GM23338 (cell line): ENCODE data around the gene TBC1D9B. TPM values are rescaled to one million over a fixed set of nuclear protein-coding genes. Genes with fewer than 3 reads are reported as not detected.

Experiments
- ATAC-seq: fragments of 200-7000 bp; cut with Tn5 transposase; 3 replicates; pipeline ENCODE4 v1.9.1; 2020
- DNase-seq: peaks from one replicate; pipeline ENCODE4 v3.0.0-alpha.2; 2015; ENCODE audit warnings: low spot score
- H2AFZ ChIP-seq: fragments of 200-600 bp; sonication (generic); 2 replicates; pipeline ENCODE4 v1.8.0; 2016; ENCODE audit warnings: antibody characterized with exemption, mild to moderate bottlenecking, moderate library complexity
- H3F3A ChIP-seq: fragments of 200-600 bp; sonication (generic); replicated peaks from 2 replicates; pipeline ENCODE4 v1.8.0; 2017; ENCODE audit warnings: antibody characterized with exemption, mixed run types, low read depth
- H3K27ac ChIP-seq: fragments of 200-600 bp; sonication (generic); 2 replicates; pipeline ENCODE4 v1.6.1; 2016; ENCODE audit warnings: low read depth
- H3K27me3 ChIP-seq: fragments of 200-600 bp; sonication (generic); 2 replicates; pipeline ENCODE4 v1.8.0; 2016; ENCODE audit warnings: mild to moderate bottlenecking, mixed run types, moderate library complexity; ENCODE audit not compliant: insufficient read depth
- H3K36me3 ChIP-seq: fragments of 200-600 bp; sonication (generic); 2 replicates; pipeline ENCODE4 v1.8.0; 2016; ENCODE audit warnings: mild to moderate bottlenecking; ENCODE audit not compliant: insufficient read depth
- H3K4me1 ChIP-seq: fragments of 200-600 bp; sonication (generic); 2 replicates; pipeline ENCODE4 v1.8.0; 2016; ENCODE audit warnings: mild to moderate bottlenecking, moderate library complexity; ENCODE audit not compliant: insufficient read depth
- H3K4me2 ChIP-seq: fragments of 200-600 bp; sonication (generic); 2 replicates; pipeline ENCODE4 v1.7.1; 2017; ENCODE audit warnings: mixed run types
- H3K4me3 ChIP-seq: fragments of 200-600 bp; sonication (generic); 2 replicates; pipeline ENCODE4 v1.6.1; 2016; ENCODE audit warnings: mixed run types
- H3K79me2 ChIP-seq: fragments of 200-600 bp; sonication (generic); replicated peaks from 2 replicates; pipeline ENCODE4 v1.8.0; 2017; ENCODE audit warnings: mild to moderate bottlenecking; ENCODE audit not compliant: insufficient read depth
- H3K9me2 ChIP-seq: fragments of 200-600 bp; sonication (generic); 2 replicates; pipeline ENCODE4 v1.8.0; 2017; ENCODE audit not compliant: insufficient read depth
- H4K20me1 ChIP-seq: fragments of 200-600 bp; sonication (generic); replicated peaks from 2 replicates; pipeline ENCODE4 v1.8.0; 2017; ENCODE audit warnings: mild to moderate bottlenecking; ENCODE audit not compliant: insufficient read depth
- H3K27ac Mint-ChIP-seq: 2 replicates; pipeline ENCODE4 v1.8.0; 2020; ENCODE audit warnings: inconsistent platforms, mild to moderate bottlenecking, moderate library complexity, mixed read lengths
- H3K27me3 Mint-ChIP-seq: 3 replicates; pipeline ENCODE4 v1.8.0; 2022; ENCODE audit warnings: low read depth, mild to moderate bottlenecking, moderate library complexity, mixed read lengths, inconsistent platforms; ENCODE audit not compliant: insufficient read depth, poor library complexity
- H3K36me3 Mint-ChIP-seq: 3 replicates; pipeline ENCODE4 v1.8.0; 2021; ENCODE audit warnings: low read depth, mild to moderate bottlenecking, inconsistent platforms, moderate library complexity, mixed read lengths
- H3K4me1 Mint-ChIP-seq: 3 replicates; pipeline ENCODE4 v1.8.0; 2020; ENCODE audit warnings: mild to moderate bottlenecking, inconsistent platforms, mixed read lengths
- H3K4me3 Mint-ChIP-seq: 3 replicates; pipeline ENCODE4 v1.8.0; 2021; ENCODE audit warnings: moderate library complexity, mild to moderate bottlenecking, inconsistent platforms, mixed read lengths
- H3K9me3 Mint-ChIP-seq: 3 replicates; pipeline ENCODE4 v1.8.0; 2020; ENCODE audit warnings: moderate library complexity, mild to moderate bottlenecking, inconsistent platforms, mixed read lengths
- CREB1 ChIP-seq: fragments of 250-450 bp; sonication (Bioruptor Pico); IDR thresholded peaks from 2 replicates; pipeline ENCODE4 v1.5.0; 2020; ENCODE audit warnings: low read depth, mild to moderate bottlenecking, moderate library complexity
- EZH2 ChIP-seq: fragments of 200-600 bp; sonication (generic); IDR thresholded peaks from one replicate; pipeline ENCODE4 v1.8.0; 2017; ENCODE audit warnings: antibody characterized with exemption, mild to moderate bottlenecking, low read depth; ENCODE audit not compliant: unreplicated experiment
- EZH2phosphoT487 ChIP-seq: fragments of 200-600 bp; sonication (generic); IDR thresholded peaks from one replicate; pipeline ENCODE4 v1.8.1; 2018; ENCODE audit warnings: antibody characterized with exemption; ENCODE audit not compliant: unreplicated experiment
- POLR2AphosphoS5 ChIP-seq: IDR thresholded peaks from 2 replicates; pipeline ENCODE4 v1.6.1; 2016; ENCODE audit warnings: antibody characterized with exemption, low read depth
- STAT1 ChIP-seq: IDR thresholded peaks from one replicate; pipeline ENCODE4 v1.6.1; 2016; ENCODE audit warnings: antibody characterized with exemption; ENCODE audit not compliant: unreplicated experiment
- ZNF114 ChIP-seq: fragments of 250-450 bp; sonication (Bioruptor Pico); IDR thresholded peaks from 2 replicates; pipeline ENCODE4 v1.5.0; 2020; ENCODE audit warnings: mild to moderate bottlenecking, moderate library complexity
- polyA plus RNA-seq: library from polyadenylated mRNA; unstranded; fragments of >200 nt; fragmentation: Nextera tagmentation; extraction: Ambion mirVana; gene quantifications from 2 replicates; pipeline ENCODE4 v1.2.1, GENCODE V29; 2016
- total RNA-seq: library from RNA; depleted of rRNA; stranded (reverse); fragments of >200 nt; shearing (Covaris generic); gene quantifications from 2 replicates; pipeline ENCODE4 v1.2.3, GENCODE V29; 2014
- TF ChIP-seq, protein P1 (sequence below), 2 experiments: fragments of 200-600 bp in 1 of 2; sonication (generic) in 1 of 2; conservative IDR thresholded peaks; 2 replicates each; pipeline versions ENCODE4 v1.5.1 to v1.6.1; 2016 to 2017; ENCODE audit warnings: antibody characterized with exemption in 2 of 2, low read depth in 2 of 2, mild to moderate bottlenecking in 2 of 2, moderate library complexity in 1 of 2
- TF ChIP-seq, protein P2 (sequence below): IDR thresholded peaks from 2 replicates; pipeline ENCODE4 v1.6.1; 2016; ENCODE audit warnings: antibody characterized with exemption
- TF ChIP-seq, protein P3 (sequence below): fragments of 250-450 bp; sonication (Bioruptor Pico); IDR thresholded peaks from 2 replicates; pipeline ENCODE4 v1.5.0; 2020; ENCODE audit warnings: mild to moderate bottlenecking, moderate library complexity

The TBC1D9B gene
- total and polyA plus RNA-seq, 2 experiments from 2014 or later, result 19.0 to 38.0 TPM

DNA sequence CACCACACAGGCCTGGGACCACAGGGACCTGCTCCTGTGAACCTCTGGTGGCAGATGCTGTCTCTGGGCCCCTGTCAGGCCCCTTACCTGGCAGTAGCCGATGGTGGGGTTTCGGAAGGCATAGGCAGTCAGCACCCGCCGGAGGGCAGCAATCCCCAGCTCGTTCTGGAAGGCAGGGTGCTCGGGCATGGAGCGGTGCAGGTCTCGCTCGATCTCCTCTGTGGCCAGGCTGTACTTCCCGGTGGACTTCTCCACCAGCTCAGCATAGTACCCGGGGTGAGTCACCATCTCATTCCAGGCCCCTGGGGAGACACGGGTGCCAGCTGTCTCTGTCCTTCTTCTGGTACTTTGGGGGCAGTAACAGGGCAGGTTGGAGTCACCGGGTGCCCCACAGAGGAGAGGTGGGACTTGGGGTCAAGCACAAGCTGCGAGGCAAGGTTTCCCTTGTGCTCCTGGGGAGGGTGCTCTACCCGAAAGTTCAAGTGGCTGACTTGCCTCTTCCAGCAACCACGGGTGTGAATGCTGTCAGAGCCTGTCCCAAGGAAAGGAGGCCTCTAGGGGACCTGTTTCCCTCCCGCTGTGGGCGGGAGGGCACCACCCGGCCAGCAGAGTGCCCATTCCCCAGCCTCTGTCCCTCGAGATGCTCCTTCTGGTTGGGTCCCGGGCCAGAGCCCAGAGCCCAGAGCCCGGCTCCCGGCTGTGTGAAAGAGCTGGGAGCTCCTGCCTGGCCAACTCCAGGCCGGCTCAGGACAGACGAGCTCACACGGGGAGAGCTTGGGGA is 29.3 kb downstream of the TBC1D9B start:
- no peaks in the 10 kb centered on the region for H3K27me3 ChIP-seq
- H3K27ac ChIP-seq, result no peak overlapping the region
- no peak overlapping the region for H3K4me2 ChIP-seq
- peaks cover 8% of the 10 kb centered on the region; the same call in 1 of the 2 replicates for H3K36me3 ChIP-seq
- no peaks in the 10 kb centered on the region for H4K20me1 ChIP-seq
- H3K9me2 ChIP-seq, result 0 out of 2 replicates have a peak, but pooled peaks cover 2% of the 10 kb centered on the region
- Mint-ChIP-seq H3K36me3 (peaks cover 35% of the 10 kb centered on the region), H3K4me1 (no peaks in the 10 kb centered on the region), H3K27me3 (peaks cover 4% of the 10 kb centered on the region), H3K4me3 (no peak overlapping the region), H3K27ac (no peak overlapping the region), H3K9me3 (peaks cover 17% of the 10 kb centered on the region)
- ATAC-seq (no peak; the same call in 1 of the 3 replicates), DNase-seq (no peak)
- H3K4me1 ChIP-seq, result no peaks in the 10 kb centered on the region
- no peak for TF ChIP-seq POLR2AphosphoS5
- TF ChIP-seq, protein P1, sequence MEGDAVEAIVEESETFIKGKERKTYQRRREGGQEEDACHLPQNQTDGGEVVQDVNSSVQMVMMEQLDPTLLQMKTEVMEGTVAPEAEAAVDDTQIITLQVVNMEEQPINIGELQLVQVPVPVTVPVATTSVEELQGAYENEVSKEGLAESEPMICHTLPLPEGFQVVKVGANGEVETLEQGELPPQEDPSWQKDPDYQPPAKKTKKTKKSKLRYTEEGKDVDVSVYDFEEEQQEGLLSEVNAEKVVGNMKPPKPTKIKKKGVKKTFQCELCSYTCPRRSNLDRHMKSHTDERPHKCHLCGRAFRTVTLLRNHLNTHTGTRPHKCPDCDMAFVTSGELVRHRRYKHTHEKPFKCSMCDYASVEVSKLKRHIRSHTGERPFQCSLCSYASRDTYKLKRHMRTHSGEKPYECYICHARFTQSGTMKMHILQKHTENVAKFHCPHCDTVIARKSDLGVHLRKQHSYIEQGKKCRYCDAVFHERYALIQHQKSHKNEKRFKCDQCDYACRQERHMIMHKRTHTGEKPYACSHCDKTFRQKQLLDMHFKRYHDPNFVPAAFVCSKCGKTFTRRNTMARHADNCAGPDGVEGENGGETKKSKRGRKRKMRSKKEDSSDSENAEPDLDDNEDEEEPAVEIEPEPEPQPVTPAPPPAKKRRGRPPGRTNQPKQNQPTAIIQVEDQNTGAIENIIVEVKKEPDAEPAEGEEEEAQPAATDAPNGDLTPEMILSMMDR (conservative IDR thresholded peaks at IDR 0.05; ENCODE audit: low read depth in 2 of 2), result peak in 1 of 2 experiments; percentile 36; a peak in 1 of 4 replicates
- H3K4me3 ChIP-seq, result no peak overlapping the region
- H2AFZ ChIP-seq, result no peak overlapping the region
- no peaks in the 10 kb centered on the region for H3K79me2 ChIP-seq
- H3F3A ChIP-seq, result no peaks in the 10 kb centered on the region

DNA sequence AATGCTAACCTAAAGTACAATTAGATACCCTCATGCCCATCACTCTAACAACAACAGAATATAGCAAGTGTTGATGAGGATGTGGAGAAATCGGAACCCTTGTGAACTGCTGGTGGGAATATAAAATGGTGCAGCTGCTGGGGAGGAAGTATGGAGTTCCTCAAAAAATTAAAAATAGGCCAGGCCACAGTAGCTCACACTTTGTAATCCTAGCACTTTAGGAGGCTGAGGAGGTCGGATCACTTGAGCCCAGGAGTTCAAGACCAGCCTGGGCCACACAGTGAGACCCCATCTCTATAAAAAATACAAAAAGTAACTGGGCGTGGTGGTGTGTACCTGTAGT is 31.1 kb downstream of the TBC1D9B start:
- no peak overlapping the region for H3K4me2 ChIP-seq
- peaks cover 20% of the 10 kb centered on the region for H3K36me3 Mint-ChIP-seq
- H3K27ac ChIP-seq, result no peak overlapping the region
- H3K9me2 ChIP-seq, result no peaks in the 10 kb centered on the region
- H3K27me3 ChIP-seq, result no peaks in the 10 kb centered on the region
- ATAC-seq, result no peak
- no peak for DNase-seq
- H3K27me3 Mint-ChIP-seq, result peaks cover 4% of the 10 kb centered on the region
- H3K9me3 Mint-ChIP-seq, result peaks cover 3% of the 10 kb centered on the region; the same call in 1 of the 3 replicates
- H3K36me3 ChIP-seq, result no peaks in the 10 kb centered on the region
- no peak overlapping the region for H3K4me3 ChIP-seq
- H3K79me2 ChIP-seq, result no peaks in the 10 kb centered on the region
- H3K27ac Mint-ChIP-seq, result no peak overlapping the region
- H3K4me3 Mint-ChIP-seq, result no peak overlapping the region
- no peaks in the 10 kb centered on the region for H3K4me1 Mint-ChIP-seq
- no peak overlapping the region for H2AFZ ChIP-seq
- no peaks in the 10 kb centered on the region for H3F3A ChIP-seq
- H3K4me1 ChIP-seq, result no peaks in the 10 kb centered on the region
- H4K20me1 ChIP-seq, result no peaks in the 10 kb centered on the region
- no peak for TF ChIP-seq ZNF114
- no peak for TF ChIP-seq STAT1
- TF ChIP-seq, protein P1 (conservative IDR thresholded peaks at IDR 0.05; ENCODE audit: low read depth in 2 of 2), result no peak
- TF ChIP-seq, protein P2, sequence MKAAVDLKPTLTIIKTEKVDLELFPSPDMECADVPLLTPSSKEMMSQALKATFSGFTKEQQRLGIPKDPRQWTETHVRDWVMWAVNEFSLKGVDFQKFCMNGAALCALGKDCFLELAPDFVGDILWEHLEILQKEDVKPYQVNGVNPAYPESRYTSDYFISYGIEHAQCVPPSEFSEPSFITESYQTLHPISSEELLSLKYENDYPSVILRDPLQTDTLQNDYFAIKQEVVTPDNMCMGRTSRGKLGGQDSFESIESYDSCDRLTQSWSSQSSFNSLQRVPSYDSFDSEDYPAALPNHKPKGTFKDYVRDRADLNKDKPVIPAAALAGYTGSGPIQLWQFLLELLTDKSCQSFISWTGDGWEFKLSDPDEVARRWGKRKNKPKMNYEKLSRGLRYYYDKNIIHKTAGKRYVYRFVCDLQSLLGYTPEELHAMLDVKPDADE, result no peak
- TF ChIP-seq EZH2phosphoT487, result no peak
- TF ChIP-seq CREB1 (CRISPR knock-in tag), result no peak
- no peak for TF ChIP-seq POLR2AphosphoS5
- TF ChIP-seq, protein P3, sequence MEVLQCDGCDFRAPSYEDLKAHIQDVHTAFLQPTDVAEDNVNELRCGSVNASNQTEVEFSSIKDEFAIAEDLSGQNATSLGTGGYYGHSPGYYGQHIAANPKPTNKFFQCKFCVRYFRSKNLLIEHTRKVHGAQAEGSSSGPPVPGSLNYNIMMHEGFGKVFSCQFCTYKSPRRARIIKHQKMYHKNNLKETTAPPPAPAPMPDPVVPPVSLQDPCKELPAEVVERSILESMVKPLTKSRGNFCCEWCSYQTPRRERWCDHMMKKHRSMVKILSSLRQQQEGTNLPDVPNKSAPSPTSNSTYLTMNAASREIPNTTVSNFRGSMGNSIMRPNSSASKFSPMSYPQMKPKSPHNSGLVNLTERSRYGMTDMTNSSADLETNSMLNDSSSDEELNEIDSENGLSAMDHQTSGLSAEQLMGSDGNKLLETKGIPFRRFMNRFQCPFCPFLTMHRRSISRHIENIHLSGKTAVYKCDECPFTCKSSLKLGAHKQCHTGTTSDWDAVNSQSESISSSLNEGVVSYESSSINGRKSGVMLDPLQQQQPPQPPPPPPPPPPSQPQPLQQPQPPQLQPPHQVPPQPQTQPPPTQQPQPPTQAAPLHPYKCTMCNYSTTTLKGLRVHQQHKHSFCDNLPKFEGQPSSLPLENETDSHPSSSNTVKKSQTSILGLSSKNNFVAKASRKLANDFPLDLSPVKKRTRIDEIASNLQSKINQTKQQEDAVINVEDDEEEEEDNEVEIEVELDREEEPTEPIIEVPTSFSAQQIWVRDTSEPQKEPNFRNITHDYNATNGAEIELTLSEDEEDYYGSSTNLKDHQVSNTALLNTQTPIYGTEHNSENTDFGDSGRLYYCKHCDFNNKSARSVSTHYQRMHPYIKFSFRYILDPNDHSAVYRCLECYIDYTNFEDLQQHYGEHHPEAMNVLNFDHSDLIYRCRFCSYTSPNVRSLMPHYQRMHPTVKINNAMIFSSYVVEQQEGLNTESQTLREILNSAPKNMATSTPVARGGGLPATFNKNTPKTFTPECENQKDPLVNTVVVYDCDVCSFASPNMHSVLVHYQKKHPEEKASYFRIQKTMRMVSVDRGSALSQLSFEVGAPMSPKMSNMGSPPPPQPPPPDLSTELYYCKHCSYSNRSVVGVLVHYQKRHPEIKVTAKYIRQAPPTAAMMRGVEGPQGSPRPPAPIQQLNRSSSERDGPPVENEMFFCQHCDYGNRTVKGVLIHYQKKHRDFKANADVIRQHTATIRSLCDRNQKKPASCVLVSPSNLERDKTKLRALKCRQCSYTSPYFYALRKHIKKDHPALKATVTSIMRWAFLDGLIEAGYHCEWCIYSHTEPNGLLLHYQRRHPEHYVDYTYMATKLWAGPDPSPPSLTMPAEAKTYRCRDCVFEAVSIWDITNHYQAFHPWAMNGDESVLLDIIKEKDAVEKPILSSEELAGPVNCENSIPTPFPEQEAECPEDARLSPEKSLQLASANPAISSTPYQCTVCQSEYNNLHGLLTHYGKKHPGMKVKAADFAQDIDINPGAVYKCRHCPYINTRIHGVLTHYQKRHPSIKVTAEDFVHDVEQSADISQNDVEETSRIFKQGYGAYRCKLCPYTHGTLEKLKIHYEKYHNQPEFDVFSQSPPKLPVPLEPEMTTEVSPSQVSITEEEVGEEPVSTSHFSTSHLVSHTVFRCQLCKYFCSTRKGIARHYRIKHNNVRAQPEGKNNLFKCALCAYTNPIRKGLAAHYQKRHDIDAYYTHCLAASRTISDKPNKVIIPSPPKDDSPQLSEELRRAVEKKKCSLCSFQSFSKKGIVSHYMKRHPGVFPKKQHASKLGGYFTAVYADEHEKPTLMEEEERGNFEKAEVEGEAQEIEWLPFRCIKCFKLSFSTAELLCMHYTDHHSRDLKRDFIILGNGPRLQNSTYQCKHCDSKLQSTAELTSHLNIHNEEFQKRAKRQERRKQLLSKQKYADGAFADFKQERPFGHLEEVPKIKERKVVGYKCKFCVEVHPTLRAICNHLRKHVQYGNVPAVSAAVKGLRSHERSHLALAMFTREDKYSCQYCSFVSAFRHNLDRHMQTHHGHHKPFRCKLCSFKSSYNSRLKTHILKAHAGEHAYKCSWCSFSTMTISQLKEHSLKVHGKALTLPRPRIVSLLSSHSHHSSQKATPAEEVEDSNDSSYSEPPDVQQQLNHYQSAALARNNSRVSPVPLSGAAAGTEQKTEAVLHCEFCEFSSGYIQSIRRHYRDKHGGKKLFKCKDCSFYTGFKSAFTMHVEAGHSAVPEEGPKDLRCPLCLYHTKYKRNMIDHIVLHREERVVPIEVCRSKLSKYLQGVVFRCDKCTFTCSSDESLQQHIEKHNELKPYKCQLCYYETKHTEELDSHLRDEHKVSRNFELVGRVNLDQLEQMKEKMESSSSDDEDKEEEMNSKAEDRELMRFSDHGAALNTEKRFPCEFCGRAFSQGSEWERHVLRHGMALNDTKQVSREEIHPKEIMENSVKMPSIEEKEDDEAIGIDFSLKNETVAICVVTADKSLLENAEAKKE (CRISPR knock-in tag), result no peak
- TF ChIP-seq EZH2, result no peak
